Activated CD8-positive, alpha-beta memory T cell treated with anti-CD3 and anti-CD28 coated beads, Interleukin-2, amount 50 U/mL, for 1 hour (primary cell): ENCODE data around the gene CCBE1.

Experiments
- DNase-seq: peaks from one replicate; pipeline ENCODE4 v3.0.0-alpha.2; 2020; ENCODE audit errors: extremely low read depth

Gene CCBE1

GRCh38 chr18:59570796-59571195, 126.4 kb downstream of the CCBE1 start:
- no peak for DNase-seq

DNA sequence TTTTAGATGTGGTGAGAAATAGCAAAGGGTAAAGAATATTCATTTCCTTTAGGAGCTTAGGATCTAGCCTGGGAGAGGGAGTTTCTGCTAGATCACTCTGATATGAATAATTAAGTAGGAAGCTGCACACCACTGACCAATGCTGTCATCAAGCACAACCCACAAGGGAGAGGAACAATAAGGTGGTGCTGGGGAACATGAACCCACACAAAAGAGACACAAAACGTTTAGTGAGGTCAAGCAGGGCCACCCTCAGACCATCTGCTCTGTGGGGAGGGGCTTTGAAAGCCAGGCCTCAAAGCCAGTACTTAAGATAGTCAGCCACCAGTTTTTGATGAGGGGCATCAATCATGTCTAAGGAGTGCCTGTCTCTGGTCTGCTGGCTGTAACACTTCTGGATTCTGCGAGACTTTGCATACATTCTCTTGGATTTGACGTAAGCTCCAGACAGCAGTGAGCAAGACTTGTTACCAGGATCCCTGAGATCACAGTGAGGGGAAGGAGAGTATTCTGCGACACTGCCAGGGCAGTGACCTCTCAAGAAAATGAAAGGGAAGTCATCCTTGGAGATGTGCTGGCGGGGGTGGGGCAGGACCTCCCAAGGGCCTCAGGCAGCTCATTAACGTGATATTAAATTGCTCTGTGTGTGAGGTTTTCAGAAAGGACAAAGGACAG, 127.0 kb downstream of the CCBE1 start:
- DNase-seq, result no peak

GRCh38 chr18:59569390-59569791, 127.8 kb downstream of the CCBE1 start:
- DNase-seq, result no peak

DNA sequence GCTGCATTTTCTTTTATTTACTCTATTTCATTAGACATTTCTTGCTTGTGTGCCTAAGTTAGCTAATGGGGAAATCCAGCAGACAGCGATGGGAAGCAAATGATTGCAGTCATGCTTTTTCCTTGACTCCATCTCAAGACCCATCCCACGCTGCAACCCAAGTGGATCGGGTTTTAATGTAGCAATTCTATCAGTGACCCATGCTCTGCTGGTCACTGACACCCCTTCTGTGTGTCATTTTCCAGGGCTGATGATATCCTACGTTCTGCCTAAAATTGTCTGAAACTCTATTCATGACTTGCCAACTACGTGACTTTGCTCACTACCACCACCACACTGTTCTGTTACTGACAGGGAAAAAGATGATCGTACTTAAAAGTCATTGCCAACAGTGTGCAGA, 129.8 kb downstream of the CCBE1 start:
- no peak for DNase-seq

- no peak for DNase-seq
Measured at GRCh38 chr18:59566533-59566971, 130.7 kb downstream of the CCBE1 start.

GRCh38 chr18:59565957-59566356, 131.3 kb downstream of the CCBE1 start:
- DNase-seq, result no peak

GRCh38 chr18:59564561-59564960, 132.7 kb downstream of the CCBE1 start:
- DNase-seq, result no peak

GRCh38 chr18:59563176-59563785, 133.9 kb downstream of the CCBE1 start:
- no peak for DNase-seq

DNA sequence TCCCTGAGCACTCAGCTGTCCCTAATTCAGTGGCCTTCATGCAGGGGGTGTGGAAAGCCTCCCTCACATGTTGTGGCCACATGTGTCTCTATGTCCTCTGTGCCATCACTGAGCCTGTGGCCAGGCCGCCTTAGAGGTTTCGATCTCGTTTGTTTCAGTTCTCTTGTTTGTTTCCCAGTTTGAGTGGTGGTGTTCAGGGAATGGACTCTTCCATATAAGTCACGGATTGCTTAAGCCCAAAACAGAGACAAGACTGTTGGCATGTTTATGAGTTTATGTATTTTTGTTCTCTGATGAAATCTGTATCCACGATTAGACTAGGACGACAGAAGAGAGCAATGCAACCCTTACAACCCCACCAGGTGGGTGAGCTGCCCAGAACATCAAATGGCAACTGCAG, 134.5 kb downstream of the CCBE1 start:
- DNase-seq, result no peak

- no peak for DNase-seq
Measured at GRCh38 chr18:59561612-59562011, 135.6 kb downstream of the CCBE1 start.

- no peak for DNase-seq
Measured at GRCh38 chr18:59560556-59560955, 136.7 kb downstream of the CCBE1 start.

DNA sequence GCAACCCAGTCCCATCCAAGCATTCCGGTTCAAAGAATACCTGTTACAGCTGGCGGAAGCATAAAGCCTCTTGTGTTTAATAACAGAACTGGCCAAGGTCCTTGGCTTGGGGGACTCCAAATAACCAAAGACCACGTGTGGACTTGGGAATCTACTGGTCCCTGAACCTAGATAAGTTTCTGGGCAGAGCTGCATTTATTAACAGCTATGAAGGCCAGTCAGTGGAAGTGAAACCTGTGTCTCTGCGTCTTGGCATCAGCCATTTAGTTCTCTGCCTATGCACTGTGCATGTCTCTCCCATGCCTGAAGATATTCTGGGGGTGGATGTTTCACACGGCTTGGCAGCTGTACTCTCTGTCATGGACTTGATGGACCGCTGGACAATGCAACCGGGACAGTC, 137.7 kb downstream of the CCBE1 start:
- no peak for DNase-seq

DNA sequence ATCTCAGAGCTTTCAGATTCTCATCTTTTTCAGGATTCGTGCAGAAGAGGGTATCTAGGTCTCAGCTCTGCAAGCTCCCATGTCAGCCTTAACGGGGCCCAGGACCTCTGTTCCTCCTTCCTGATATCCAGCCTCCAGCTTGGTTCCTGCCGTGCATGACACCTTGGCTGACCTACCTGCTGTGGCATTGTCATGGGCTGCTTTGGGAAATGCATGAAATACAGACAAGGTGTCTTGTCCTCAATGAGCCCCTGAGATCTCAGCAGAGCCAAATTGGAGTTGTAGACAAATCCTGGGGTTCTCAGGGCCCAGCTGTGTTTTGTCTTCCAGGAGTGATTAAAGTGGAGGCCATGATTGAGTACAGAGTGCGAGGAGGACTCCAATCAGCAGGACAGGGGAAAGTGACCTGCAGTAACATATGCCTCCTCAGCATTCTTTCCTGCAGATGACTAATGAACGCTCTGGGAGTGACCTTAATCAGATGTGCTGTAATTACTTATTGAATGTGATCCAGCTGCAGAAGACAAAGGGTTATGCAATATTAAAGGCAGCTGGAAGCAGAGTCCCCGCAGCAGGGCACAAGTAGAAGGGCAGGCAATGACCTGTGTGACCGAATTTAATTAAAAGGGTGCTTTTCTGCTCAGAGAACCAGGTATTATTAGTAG, 141.1 kb downstream of the CCBE1 start:
- DNase-seq, result no peak

GRCh38 chr18:59554796-59555335, 142.4 kb downstream of the CCBE1 start:
- no peak for DNase-seq

GRCh38 chr18:59553273-59553870, 143.9 kb downstream of the CCBE1 start:
- no peak for DNase-seq

DNA sequence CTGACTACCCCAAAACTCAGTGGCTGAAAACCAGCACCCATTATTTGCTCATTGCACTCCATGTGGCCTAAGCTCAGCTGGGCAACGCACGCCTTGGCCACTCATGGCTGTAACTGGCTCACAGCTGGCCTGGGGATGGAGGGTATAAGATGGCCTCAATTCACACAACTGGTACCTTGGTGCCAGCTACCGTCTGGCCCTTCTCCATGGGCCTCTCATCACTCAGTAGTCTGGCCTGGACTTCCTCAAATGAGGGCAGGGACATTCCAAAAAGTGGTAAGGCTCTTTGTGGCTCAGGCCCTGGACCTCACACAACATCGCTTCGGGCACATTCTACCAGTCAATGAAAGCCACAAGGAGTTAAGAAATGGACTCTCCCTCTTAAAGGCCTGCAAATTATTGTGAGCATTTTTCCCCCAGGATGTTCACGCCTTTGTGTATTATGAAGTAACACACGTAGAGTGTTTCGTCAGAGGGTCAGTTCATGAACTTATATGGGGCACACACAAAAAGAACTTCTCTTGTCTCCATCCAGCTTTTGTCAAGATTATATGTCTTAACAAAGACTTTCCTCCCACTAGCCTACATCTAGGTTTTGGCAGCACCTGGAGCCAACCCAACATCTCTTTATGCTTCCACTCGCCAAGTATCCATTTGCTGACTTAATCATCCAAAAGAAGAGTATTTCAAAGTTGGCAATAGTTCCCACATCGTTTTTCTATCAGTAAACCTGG, 145.2 kb downstream of the CCBE1 start:
- no peak for DNase-seq

GRCh38 chr18:59550174-59550516, 147.1 kb downstream of the CCBE1 start:
- no peak for DNase-seq

DNA sequence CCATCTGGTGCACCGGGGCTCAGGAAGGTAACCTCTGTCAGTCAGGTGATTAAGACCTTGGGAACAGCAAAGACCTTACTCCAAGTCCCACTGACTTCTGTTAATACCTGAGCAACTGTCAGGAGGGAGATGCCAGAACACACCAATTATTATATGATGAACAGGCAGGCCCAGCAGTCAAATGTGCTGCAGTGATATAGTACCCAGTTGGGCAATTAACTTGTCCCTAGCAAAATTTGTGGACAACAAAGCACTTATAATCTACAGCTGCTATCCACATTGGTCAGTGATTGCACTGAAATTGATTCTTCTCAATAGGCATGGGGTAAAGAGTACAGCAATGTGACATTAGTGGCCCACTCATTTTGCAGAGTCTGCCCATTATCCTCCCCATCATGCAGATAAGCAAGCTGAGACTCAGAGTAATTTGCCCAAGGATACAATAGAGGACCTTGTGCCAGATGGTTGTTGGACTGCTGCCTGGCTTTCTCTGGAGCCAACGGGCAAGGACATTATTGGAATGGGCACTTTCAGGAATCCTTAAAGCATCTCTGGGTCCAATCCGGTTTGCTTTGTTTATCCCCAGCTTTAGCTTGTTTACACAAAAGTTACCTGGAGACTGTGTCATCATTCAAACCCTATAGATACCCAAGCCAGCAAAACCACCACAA, 147.6 kb downstream of the CCBE1 start:
- DNase-seq, result no peak

DNA sequence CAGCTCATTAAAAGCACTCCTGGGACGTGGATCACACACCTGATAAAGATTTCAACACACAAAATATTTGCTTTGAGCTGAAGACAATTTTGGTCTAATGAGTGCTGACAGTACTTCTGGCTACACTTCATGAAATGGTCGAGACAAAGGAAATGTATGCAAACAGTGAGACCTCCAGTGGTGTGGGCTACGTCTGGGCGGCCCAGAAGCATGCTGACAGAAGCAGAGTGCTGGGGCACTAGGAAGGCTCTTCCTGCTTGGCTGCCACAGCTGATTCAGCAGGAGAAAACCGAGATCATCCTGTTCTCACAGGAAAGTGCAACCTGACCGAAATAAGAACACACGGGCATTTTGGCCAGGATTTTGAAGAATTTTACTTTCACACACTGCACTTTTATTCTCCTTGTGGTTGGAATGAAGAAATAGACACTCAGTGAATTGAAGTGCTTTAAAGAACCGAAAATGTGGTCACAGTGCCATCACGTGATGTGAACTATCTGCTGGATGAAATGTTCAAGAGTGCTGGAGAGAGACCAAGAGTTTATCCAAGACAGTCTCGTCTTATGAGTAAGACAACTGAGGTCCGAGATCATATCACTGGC, 149.5 kb downstream of the CCBE1 start:
- no peak for DNase-seq

DNA sequence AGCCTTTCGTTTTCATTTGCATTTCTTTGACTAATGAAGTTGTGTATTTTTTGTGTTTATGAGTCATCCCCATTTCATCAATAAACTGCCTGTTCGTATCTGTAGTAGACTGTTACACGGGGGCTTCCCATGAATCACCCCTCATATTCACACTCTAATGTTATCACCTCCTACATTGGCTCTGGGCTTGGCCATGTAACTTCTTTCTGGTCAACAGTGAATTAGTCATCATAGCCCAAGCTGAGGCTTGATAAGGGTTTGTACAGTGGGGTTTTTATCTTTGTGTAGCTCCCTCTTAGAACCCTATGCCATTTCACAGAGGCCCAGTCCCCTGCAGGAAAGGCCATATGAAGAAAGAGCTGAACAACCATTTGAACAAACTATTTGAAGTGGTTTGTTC, 151.0 kb downstream of the CCBE1 start:
- DNase-seq, result no peak

GRCh38 chr18:59540780-59541179, 156.4 kb downstream of the CCBE1 start:
- no peak for DNase-seq
